ENCODE data around the gene SVIL. TPM values are rescaled to one million over a fixed set of nuclear protein-coding genes. Genes with fewer than 3 reads are reported as not detected.

Gene SVIL
- total RNA-seq, 1 experiment from 2014 or later, result 15.3 TPM

DNA sequence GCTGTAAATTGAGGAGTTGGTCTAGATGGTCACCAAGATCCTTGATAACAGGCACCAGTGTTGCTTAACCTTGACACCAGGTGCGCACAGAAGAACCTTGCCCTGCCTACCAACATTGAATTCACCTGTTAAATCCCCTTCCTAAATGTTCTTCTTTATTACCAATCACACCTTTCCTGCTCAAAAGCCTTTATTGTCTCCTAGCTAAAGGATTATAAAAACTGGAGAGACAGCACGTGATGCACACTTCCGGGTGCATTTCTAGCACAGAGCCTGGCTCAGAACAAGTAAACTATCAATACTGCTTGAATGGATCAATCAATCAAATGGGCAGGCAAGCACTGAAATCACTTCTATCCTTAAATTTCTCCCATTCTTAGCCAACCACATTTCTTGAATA, 56.3 kb downstream of the SVIL start:
- H2BK120ac ChIP-seq (ENCODE audit: low read depth, low read length, poor library complexity, severe bottlenecking), result no peak overlapping the region
- Mint-ChIP-seq H3K36me3 (ENCODE audit: insufficient read depth in 1 of 3, low read depth in 3 of 3) (no peaks in the 10 kb centered on the region), H3K27me3 (ENCODE audit: low read depth) (no peaks in the 10 kb centered on the region), H3K4me3 (no peak overlapping the region; a peak in 1 of 5 replicates), H3K9me3 (no peaks in the 10 kb centered on the region), H3K27ac (no peak overlapping the region; a peak in 1 of 7 replicates), H3K4me1 (peaks cover 8 to 20% of the 10 kb centered on the region in 2 experiments)
- no peak overlapping the region for H3K14ac ChIP-seq (ENCODE audit: insufficient read depth, low read length)
- H4K5ac ChIP-seq (ENCODE audit: insufficient read length, low read depth, low read length), result no peak overlapping the region
- no peak overlapping the region for H4K91ac ChIP-seq (ENCODE audit: insufficient read length, low read depth, low read length)
- H3K4me2 ChIP-seq (ENCODE audit: insufficient read depth, insufficient read length, low read length), result no peak overlapping the region
- WGBS (ENCODE audit: extremely low coverage, insufficient read length, low lambda C conversion rate), result no CpG with 5 or more reads among the region's 3 CpGs
- no peaks in the 10 kb centered on the region for H3K79me1 ChIP-seq (ENCODE audit: insufficient read depth, low read depth, low read length, poor library complexity, severe bottlenecking)
- no peak overlapping the region for H3K18ac ChIP-seq (ENCODE audit: insufficient read length, low read depth, low read length)
- H3K79me2 ChIP-seq (ENCODE audit: insufficient read depth, low read length), result no peaks in the 10 kb centered on the region
- no peak overlapping the region for H3K23ac ChIP-seq (ENCODE audit: insufficient read length, low read depth, low read length)
- no peak overlapping the region for H2AK5ac ChIP-seq (ENCODE audit: insufficient read length, low read length)
- no peak overlapping the region for H2BK5ac ChIP-seq (ENCODE audit: insufficient read length, low read length)
- H3K4ac ChIP-seq (ENCODE audit: low read depth, low read length), result no peak overlapping the region
- no peak overlapping the region for H2AFZ ChIP-seq (ENCODE audit: low read length)
- no peak overlapping the region for H2BK15ac ChIP-seq (ENCODE audit: low read depth, low read length)
- DNase-seq, result no peak
- TF ChIP-seq, protein P1, sequence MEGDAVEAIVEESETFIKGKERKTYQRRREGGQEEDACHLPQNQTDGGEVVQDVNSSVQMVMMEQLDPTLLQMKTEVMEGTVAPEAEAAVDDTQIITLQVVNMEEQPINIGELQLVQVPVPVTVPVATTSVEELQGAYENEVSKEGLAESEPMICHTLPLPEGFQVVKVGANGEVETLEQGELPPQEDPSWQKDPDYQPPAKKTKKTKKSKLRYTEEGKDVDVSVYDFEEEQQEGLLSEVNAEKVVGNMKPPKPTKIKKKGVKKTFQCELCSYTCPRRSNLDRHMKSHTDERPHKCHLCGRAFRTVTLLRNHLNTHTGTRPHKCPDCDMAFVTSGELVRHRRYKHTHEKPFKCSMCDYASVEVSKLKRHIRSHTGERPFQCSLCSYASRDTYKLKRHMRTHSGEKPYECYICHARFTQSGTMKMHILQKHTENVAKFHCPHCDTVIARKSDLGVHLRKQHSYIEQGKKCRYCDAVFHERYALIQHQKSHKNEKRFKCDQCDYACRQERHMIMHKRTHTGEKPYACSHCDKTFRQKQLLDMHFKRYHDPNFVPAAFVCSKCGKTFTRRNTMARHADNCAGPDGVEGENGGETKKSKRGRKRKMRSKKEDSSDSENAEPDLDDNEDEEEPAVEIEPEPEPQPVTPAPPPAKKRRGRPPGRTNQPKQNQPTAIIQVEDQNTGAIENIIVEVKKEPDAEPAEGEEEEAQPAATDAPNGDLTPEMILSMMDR (conservative IDR thresholded peaks at IDR 0.05), result no peak
- H3K4me1 ChIP-seq (ENCODE audit: insufficient read depth, low read length), result no peaks in the 10 kb centered on the region; the same call in none of the 2 replicates
- no peaks in the 10 kb centered on the region for H3K23me2 ChIP-seq (ENCODE audit: insufficient read length, low read depth, low read length, poor library complexity, severe bottlenecking)
- no peak overlapping the region for H3K9ac ChIP-seq (ENCODE audit: extremely low read depth, insufficient read length, low read length)
- no peak overlapping the region for H4K8ac ChIP-seq (replicated peaks; ENCODE audit: insufficient read length, low read depth, low read length)
- no peak overlapping the region for H2BK20ac ChIP-seq (ENCODE audit: low read depth, low read length, poor library complexity, severe bottlenecking)
- H2BK12ac ChIP-seq (ENCODE audit: insufficient read length, low read depth, low read length), result no peak overlapping the region
- no peaks in the 10 kb centered on the region for H3K27me3 ChIP-seq (ENCODE audit: insufficient read depth, low read length)
- no peak overlapping the region for H3T11ph ChIP-seq (ENCODE audit: low read length)
- H4K20me1 ChIP-seq (ENCODE audit: control insufficient read depth, insufficient read depth, insufficient read length), result no peaks in the 10 kb centered on the region
- H3K9me3 ChIP-seq (ENCODE audit: control insufficient read depth, low read depth, low read length), result no peaks in the 10 kb centered on the region
- no peak overlapping the region for H3K56ac ChIP-seq (ENCODE audit: insufficient read length, low read depth, low read length)
- H3K27ac ChIP-seq (ENCODE audit: insufficient read length, low read depth, low read length), result no peak overlapping the region
